Thoracic aorta (tissue), 2 donors: ENCODE measurements around the gene DLX2. TPM values are rescaled to one million over a fixed set of nuclear protein-coding genes. Genes with fewer than 3 reads are reported as not detected.

ENCODE experiments used
- ATAC-seq: fragments of 150-250 bp; one replicate; pipeline ENCODE4 v1.8.0; 2017; ENCODE audit warnings: low read depth; ENCODE audit not compliant: insufficient number of reproducible peaks, low FRiP score
- DNase-seq: peaks from one replicate; pipeline ENCODE4 v3.0.0-alpha.2; 2020; ENCODE audit warnings: low spot score
- H3K27ac ChIP-seq, 2 donors: fragments of 200-600 bp; sonication (generic); 1 replicate in 1 of 2; 2 replicates in 1 of 2; pipeline ENCODE4 v1.5.1; 2016; ENCODE audit warnings: mild to moderate bottlenecking in 2 of 2, moderate library complexity in 2 of 2
- H3K27me3 ChIP-seq: fragments of 200-600 bp; sonication (generic); replicated peaks from 2 replicates; pipeline ENCODE4 v1.6.0; 2016; ENCODE audit warnings: mild to moderate bottlenecking; ENCODE audit not compliant: insufficient read depth
- H3K36me3 ChIP-seq: fragments of 200-600 bp; sonication (generic); one replicate; pipeline ENCODE4 v1.5.1; 2016
- H3K4me1 ChIP-seq, 2 donors: fragments of 200-600 bp; sonication (generic); 1 replicate in 1 of 2; 2 replicates in 1 of 2; pipeline versions ENCODE4 v1.5.1 to v1.6.0; 2016; ENCODE audit warnings: low read depth in 2 of 2, mild to moderate bottlenecking in 1 of 2; ENCODE audit not compliant: control insufficient read depth in 1 of 2
- H3K4me3 ChIP-seq: fragments of 200-600 bp; sonication (generic); 2 replicates; pipeline ENCODE4 v1.5.1; 2016; ENCODE audit warnings: mild to moderate bottlenecking
- H3K9me3 ChIP-seq: fragments of 200-600 bp; sonication (generic); 2 replicates; pipeline ENCODE4 v1.5.1; 2016
- total RNA-seq, 2 donors: library from RNA; depleted of rRNA; stranded (reverse); fragments of >200 nt; gene quantifications; one replicate each; pipeline versions ENCODE4 v1.1.0 to v1.2.3, GENCODE V29; 2016
- TF ChIP-seq, protein P1 (sequence below): fragments of 200-600 bp; sonication (generic); IDR thresholded peaks from one replicate; pipeline ENCODE4 v1.5.1; 2019; ENCODE audit warnings: antibody characterized with exemption

Gene DLX2
- total RNA-seq, 2 donors from 2014 or later, result 1.6 TPM; not detected in 1

DNA sequence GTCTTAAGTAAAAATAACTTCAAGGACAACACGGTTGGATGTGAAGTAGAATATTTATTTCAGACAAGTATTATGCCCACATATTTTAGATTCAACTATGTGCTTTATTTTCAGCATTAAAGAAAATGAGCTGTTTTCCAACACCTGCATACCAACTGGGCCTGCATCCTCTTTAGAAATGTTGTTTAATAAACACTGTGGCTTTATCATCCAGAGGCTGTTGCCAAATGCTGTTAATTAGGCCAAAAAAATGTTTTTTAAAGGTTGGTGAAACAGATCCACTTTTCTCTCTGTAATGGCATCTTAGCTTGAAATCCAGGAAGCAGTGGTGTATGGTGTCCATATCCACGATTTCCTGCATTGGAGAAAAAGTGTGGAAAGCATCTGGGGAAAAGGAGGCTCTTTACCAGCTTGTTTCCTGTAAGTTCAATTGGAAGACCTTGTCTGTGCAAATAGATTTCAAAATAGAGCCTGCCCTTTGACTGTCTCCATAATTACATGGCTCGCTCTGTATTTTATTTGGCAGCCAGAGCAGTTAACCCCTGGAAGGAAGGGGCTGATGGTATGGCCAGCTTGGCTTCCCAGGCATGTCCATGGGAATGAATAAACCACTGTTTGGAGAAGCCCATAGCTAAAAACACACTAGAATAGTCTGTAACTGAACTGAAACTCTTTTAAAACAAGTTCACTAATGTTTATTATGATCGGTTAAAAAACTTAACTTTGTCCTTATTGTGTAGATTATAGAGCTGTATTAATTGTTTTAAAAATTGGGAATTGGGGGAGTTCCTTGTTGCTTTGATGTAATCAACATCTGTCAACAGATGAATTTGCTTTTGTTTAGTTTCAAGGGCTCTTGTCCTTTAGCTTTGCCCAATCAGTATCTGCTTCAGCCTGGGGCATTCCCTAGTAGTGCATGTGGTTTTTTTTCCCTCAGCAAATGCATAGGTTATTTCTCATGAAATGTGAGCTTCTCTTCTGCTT lies 50.4 kb downstream of the DLX2 start:
- H3K27me3 ChIP-seq, result no peaks in the 10 kb centered on the region
- H3K4me3 ChIP-seq, result no peak overlapping the region
- H3K36me3 ChIP-seq, result no peaks in the 10 kb centered on the region
- H3K27ac ChIP-seq, result no peak overlapping the region
- TF ChIP-seq, protein P1, sequence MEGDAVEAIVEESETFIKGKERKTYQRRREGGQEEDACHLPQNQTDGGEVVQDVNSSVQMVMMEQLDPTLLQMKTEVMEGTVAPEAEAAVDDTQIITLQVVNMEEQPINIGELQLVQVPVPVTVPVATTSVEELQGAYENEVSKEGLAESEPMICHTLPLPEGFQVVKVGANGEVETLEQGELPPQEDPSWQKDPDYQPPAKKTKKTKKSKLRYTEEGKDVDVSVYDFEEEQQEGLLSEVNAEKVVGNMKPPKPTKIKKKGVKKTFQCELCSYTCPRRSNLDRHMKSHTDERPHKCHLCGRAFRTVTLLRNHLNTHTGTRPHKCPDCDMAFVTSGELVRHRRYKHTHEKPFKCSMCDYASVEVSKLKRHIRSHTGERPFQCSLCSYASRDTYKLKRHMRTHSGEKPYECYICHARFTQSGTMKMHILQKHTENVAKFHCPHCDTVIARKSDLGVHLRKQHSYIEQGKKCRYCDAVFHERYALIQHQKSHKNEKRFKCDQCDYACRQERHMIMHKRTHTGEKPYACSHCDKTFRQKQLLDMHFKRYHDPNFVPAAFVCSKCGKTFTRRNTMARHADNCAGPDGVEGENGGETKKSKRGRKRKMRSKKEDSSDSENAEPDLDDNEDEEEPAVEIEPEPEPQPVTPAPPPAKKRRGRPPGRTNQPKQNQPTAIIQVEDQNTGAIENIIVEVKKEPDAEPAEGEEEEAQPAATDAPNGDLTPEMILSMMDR, result no peak
- H3K9me3 ChIP-seq, result no peaks in the 10 kb centered on the region
- ATAC-seq, result no peak
- DNase-seq, result no peak
- no peaks in the 10 kb centered on the region for H3K4me1 ChIP-seq

DNA sequence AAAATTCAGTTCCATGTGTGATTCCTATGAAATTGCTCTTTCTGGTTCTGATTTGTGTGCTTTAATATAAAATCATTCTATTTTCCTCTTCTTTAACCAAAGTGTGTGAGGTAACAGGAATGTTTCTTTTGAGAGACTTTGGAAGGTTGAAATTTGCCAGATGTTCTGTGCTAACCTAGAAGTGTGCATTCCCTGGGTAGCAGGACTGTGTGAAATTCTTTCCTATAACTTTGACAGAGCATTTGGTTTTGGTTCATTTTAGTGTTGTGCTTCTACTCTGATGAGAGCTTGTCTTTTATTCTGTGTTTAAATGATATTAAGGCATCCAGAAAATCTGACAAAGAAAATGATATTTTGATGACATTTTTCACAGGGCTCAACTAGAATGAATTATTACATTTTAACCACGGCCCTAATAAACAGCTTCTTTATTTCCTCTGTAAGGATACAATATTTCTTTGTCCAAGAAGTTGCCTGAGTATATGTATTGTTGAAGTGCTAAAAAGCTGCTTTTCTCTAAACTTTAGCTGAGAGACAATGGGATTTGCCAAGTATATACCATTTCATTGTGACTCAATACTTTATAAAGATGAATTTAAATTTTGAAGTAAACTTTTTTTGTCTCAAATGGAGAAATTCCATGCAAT lies 52.1 kb downstream of the DLX2 start:
- H3K36me3 ChIP-seq, result no peaks in the 10 kb centered on the region
- H3K27me3 ChIP-seq, result no peaks in the 10 kb centered on the region
- TF ChIP-seq, protein P1, result no peak
- H3K4me3 ChIP-seq, result no peak overlapping the region
- no peaks in the 10 kb centered on the region for H3K9me3 ChIP-seq
- ATAC-seq (no peak), DNase-seq (no peak)
- no peaks in the 10 kb centered on the region for H3K4me1 ChIP-seq
- H3K27ac ChIP-seq, result no peak overlapping the region

DNA sequence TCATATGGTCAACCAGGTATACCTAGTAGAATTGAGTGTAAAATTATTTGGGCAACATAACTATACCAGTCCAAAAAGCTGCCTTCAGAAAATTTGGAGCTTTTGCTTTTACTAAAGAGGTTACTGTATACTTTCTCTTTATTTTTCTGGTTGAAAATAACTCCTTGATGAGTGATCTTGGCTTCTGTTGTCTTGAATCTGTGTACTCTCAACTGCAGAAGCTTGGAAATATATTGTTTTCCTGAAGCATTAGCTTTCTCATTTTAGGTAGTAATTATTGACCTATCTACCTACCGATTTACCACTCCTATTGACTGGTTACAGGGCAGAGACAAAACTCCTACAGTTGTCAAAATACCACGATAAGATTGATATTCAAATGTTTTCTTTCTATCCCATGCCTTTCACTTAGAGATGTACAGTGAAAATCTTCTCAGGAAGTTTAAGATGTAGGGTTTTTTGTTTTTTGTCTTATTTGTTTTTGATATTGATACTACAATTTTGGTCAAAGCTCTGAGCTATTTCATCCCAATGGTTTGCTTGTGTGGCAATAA lies 53.1 kb downstream of the DLX2 start:
- H3K27me3 ChIP-seq, result no peaks in the 10 kb centered on the region
- no peak for DNase-seq
- H3K4me1 ChIP-seq, result no peaks in the 10 kb centered on the region
- no peak for ATAC-seq
- no peak overlapping the region for H3K4me3 ChIP-seq
- no peak overlapping the region for H3K27ac ChIP-seq
- TF ChIP-seq, protein P1, result no peak
- H3K36me3 ChIP-seq, result no peaks in the 10 kb centered on the region
- no peaks in the 10 kb centered on the region for H3K9me3 ChIP-seq

Other genes with a start within 250 kb of the DLX2 start
- 10 to 100 TPM; 27.2 to 39.3 TPM for gene SLC25A12, start 208.7 kb downstream of the DLX2 start, total RNA-seq
- 10 to 100 TPM; 17.3 to 25.3 TPM for gene HAT1, start 180.4 kb downstream of the DLX2 start, total RNA-seq
- gene METAP1D, start 102.9 kb downstream of the DLX2 start, total RNA-seq, result 10 to 100 TPM in 1 of 2 donors, 1 to 10 TPM in 1; 3.2 to 10.8 TPM
- under 1 TPM; 0.68 to 0.92 TPM for gene DLX1, start 17.4 kb downstream of the DLX2 start, total RNA-seq